ENCODE results near the gene C5. TPM values are rescaled to one million over a fixed set of nuclear protein-coding genes. Genes with fewer than 3 reads are reported as not detected.
A peak's percentile ranks its signal among the peaks of the same experiment; 100 is the strongest.

Gene C5
- total RNA-seq, 1 donor from 2014 or later, result 0.63 TPM

GRCh38 chr9:121071370-121071755, 21.3 kb upstream of the C5 start:
- Histone ChIP-seq H3K27me3 (ENCODE audit: control insufficient read depth, insufficient read depth, low read length) (no peaks in the 10 kb centered on the region), H3K36me3 (ENCODE audit: control insufficient read depth, insufficient read depth, low read length) (no peaks in the 10 kb centered on the region), H3K4me3 (ENCODE audit: low read depth, low read length) (no peak overlapping the region)
- TF ChIP-seq, protein P1, sequence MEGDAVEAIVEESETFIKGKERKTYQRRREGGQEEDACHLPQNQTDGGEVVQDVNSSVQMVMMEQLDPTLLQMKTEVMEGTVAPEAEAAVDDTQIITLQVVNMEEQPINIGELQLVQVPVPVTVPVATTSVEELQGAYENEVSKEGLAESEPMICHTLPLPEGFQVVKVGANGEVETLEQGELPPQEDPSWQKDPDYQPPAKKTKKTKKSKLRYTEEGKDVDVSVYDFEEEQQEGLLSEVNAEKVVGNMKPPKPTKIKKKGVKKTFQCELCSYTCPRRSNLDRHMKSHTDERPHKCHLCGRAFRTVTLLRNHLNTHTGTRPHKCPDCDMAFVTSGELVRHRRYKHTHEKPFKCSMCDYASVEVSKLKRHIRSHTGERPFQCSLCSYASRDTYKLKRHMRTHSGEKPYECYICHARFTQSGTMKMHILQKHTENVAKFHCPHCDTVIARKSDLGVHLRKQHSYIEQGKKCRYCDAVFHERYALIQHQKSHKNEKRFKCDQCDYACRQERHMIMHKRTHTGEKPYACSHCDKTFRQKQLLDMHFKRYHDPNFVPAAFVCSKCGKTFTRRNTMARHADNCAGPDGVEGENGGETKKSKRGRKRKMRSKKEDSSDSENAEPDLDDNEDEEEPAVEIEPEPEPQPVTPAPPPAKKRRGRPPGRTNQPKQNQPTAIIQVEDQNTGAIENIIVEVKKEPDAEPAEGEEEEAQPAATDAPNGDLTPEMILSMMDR (IDR thresholded peaks at IDR 0.05; ENCODE audit: insufficient read depth, low read length, poor library complexity, severe bottlenecking), result no peak
- no peak for DNase-seq (ENCODE audit: low read depth)

GRCh38 chr9:121069396-121069795, 19.3 kb upstream of the C5 start:
- no peak for DNase-seq (ENCODE audit: low read depth)

DNA sequence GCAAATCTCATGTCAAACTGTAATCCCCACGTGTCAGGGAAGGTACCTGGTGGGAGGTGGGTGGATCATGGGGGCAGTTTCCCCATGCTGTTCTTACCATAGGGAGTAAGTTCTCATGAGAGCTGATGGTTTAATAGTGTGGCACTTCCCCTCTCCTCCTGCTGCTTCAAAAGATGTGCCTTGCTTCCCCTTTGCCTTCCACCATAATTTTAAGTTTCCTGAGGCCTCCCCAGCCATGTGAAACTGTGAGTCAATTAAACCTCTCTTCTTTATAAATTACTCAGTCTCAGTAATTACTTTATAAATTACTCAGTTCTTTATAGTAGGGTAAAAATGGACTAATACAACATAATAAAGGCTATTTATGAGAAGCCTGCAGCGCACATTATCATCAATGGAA, 17.6 kb upstream of the C5 start:
- H3K36me3 ChIP-seq (ENCODE audit: control insufficient read depth, insufficient read depth, low read length), result no peaks in the 10 kb centered on the region
- no peaks in the 10 kb centered on the region for H3K27me3 ChIP-seq (ENCODE audit: control insufficient read depth, insufficient read depth, low read length)
- no peak overlapping the region for H3K4me3 ChIP-seq (ENCODE audit: low read depth, low read length)
- DNase-seq (ENCODE audit: low read depth), result no peak
- TF ChIP-seq, protein P1 (IDR thresholded peaks at IDR 0.05; ENCODE audit: insufficient read depth, low read length, poor library complexity, severe bottlenecking), result no peak

More at GRCh38 chr9:121069396-121069795, 19.3 kb upstream of the C5 start:
- H3K36me3 ChIP-seq (ENCODE audit: control insufficient read depth, insufficient read depth, low read length), result no peaks in the 10 kb centered on the region
- TF ChIP-seq, protein P1 (IDR thresholded peaks at IDR 0.05; ENCODE audit: insufficient read depth, low read length, poor library complexity, severe bottlenecking), result no peak
- no peaks in the 10 kb centered on the region for H3K27me3 ChIP-seq (ENCODE audit: control insufficient read depth, insufficient read depth, low read length)
- no peak overlapping the region for H3K4me3 ChIP-seq (ENCODE audit: low read depth, low read length)

DNA sequence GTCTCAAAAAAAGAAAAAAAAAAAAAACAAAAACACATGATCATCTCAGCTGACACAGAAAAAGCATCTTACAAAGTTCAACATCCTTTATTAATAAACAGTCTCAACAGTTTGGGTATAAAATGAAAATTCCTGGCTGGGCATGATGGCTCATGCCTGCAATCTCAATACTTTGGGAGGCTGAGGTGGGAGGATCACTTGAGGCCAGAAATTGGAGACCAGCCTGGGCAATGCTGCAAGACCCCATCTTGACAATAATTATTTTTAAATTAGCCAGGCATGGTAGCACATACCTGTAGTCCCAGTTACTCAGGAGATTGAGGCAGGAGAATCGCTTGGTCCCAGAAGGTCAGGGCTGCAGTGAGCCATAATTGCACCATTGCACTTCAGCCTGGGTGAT, 16.8 kb upstream of the C5 start:
- Histone ChIP-seq H3K36me3 (ENCODE audit: control insufficient read depth, insufficient read depth, low read length) (no peaks in the 10 kb centered on the region), H3K4me3 (ENCODE audit: low read depth, low read length) (no peak overlapping the region), H3K27me3 (ENCODE audit: control insufficient read depth, insufficient read depth, low read length) (no peaks in the 10 kb centered on the region)
- no peak for DNase-seq (ENCODE audit: low read depth)
- TF ChIP-seq, protein P1 (IDR thresholded peaks at IDR 0.05; ENCODE audit: insufficient read depth, low read length, poor library complexity, severe bottlenecking), result no peak

GRCh38 chr9:121059998-121060636, 10.0 kb upstream of the C5 start:
- Histone ChIP-seq H3K36me3 (ENCODE audit: control insufficient read depth, insufficient read depth, low read length) (no peaks in the 10 kb centered on the region), H3K27me3 (ENCODE audit: control insufficient read depth, insufficient read depth, low read length) (no peaks in the 10 kb centered on the region), H3K4me3 (ENCODE audit: low read depth, low read length) (no peak overlapping the region)
- peak; percentile 14 for DNase-seq (ENCODE audit: low read depth)
- TF ChIP-seq, protein P1 (IDR thresholded peaks at IDR 0.05; ENCODE audit: insufficient read depth, low read length, poor library complexity, severe bottlenecking), result peak; percentile 69

GRCh38 chr9:121059513-121059912, 9.4 kb upstream of the C5 start:
- Histone ChIP-seq H3K27me3 (ENCODE audit: control insufficient read depth, insufficient read depth, low read length) (no peaks in the 10 kb centered on the region), H3K36me3 (ENCODE audit: control insufficient read depth, insufficient read depth, low read length) (no peaks in the 10 kb centered on the region), H3K4me3 (ENCODE audit: low read depth, low read length) (no peak overlapping the region)
- no peak for DNase-seq (ENCODE audit: low read depth)
- TF ChIP-seq, protein P1 (IDR thresholded peaks at IDR 0.05; ENCODE audit: insufficient read depth, low read length, poor library complexity, severe bottlenecking), result no peak
